Large intestine (tissue), 1 donor: ENCODE data around the gene PTPA. TPM values are rescaled to one million over a fixed set of nuclear protein-coding genes. Genes with fewer than 3 reads are reported as not detected.

Experiments
- polyA plus RNA-seq: library from polyadenylated mRNA; unstranded; fragments of 120-200 nt; gene quantifications from one replicate; pipeline ENCODE4 v1.2.1, GENCODE V29; 2013

PTPA gene
- polyA plus RNA-seq, 1 donor: 70.1 TPM

Other genes with a start within 250 kb of the PTPA start
- gene KYAT1, start 229.5 kb upstream of the PTPA start, polyA plus RNA-seq: 6.5 TPM
- 18.5 TPM for gene LRRC8A, start 229.3 kb upstream of the PTPA start, polyA plus RNA-seq
- 19.0 TPM for gene PHYHD1, start 190.4 kb upstream of the PTPA start, polyA plus RNA-seq
- 14.8 TPM for gene DOLK, start 163.8 kb upstream of the PTPA start, polyA plus RNA-seq
- 35.3 TPM for gene NUP188, start 163.7 kb upstream of the PTPA start, polyA plus RNA-seq
- 81.7 TPM for gene SH3GLB2, start 83.1 kb upstream of the PTPA start, polyA plus RNA-seq
- gene MIGA2, start 74.8 kb upstream of the PTPA start, polyA plus RNA-seq: 25.3 TPM
- 25.3 TPM for gene DOLPP1, start 30.3 kb upstream of the PTPA start, polyA plus RNA-seq
- gene CRAT, start 622 bp upstream of the PTPA start, polyA plus RNA-seq: 84.3 TPM
- gene IER5L, start 66.8 kb downstream of the PTPA start, polyA plus RNA-seq: 11.6 TPM